ENCODE results near the gene ABAT. TPM values are rescaled to one million over a fixed set of nuclear protein-coding genes. Genes with fewer than 3 reads are reported as not detected.

ABAT gene
- total and polyA plus RNA-seq, 5 donors from 2014 or later: 2.3 to 13.9 (median 3.3) TPM

Other genes starting within 250 kb of the ABAT start
- gene TMEM114, start 84.1 kb upstream of the ABAT start, total RNA-seq: not detected
- not detected for gene TMEM114, start 84.1 kb upstream of the ABAT start, polyA plus RNA-seq
- gene METTL22, start 52.9 kb upstream of the ABAT start, total RNA-seq: 27.1 TPM
- gene METTL22, start 52.9 kb upstream of the ABAT start, polyA plus RNA-seq: 1 to 10 TPM; 7.6 to 9.4 (median 8.0) TPM
- gene TMEM186, start 123.0 kb downstream of the ABAT start, total RNA-seq: 3.6 TPM
- 10 to 100 TPM; 16.3 to 26.6 (median 20.6) TPM for gene TMEM186, start 123.0 kb downstream of the ABAT start, polyA plus RNA-seq
- gene PMM2, start 123.2 kb downstream of the ABAT start, total RNA-seq: 33.9 TPM
- 10 to 100 TPM; 20.1 to 23.2 (median 20.3) TPM for gene PMM2, start 123.2 kb downstream of the ABAT start, polyA plus RNA-seq
- gene CARHSP1, start 194.4 kb downstream of the ABAT start, total RNA-seq: 55.3 TPM
- gene CARHSP1, start 194.4 kb downstream of the ABAT start, polyA plus RNA-seq: 10 to 100 TPM; 72.4 to 94.8 (median 76.9) TPM
- gene LITAFD, start 207.7 kb downstream of the ABAT start, total RNA-seq: not detected
- not detected for gene LITAFD, start 207.7 kb downstream of the ABAT start, polyA plus RNA-seq